Spleen (tissue), 11 donors: Measurements from ENCODE around the gene MTG1. TPM values are rescaled to one million over a fixed set of nuclear protein-coding genes. Genes with fewer than 3 reads are reported as not detected.

Experiments used
- DNase-seq: peaks from one replicate; pipeline ENCODE4 v3.0.0-alpha.2; 2020
- H3K27ac ChIP-seq, 8 donors: fragments of 200-600 bp; sonication (generic) in 7 of 8; 1 replicate in 4 of 8; 2 replicates in 4 of 8; pipeline versions ENCODE4 v1.5.0 to v1.8.0; 2016 to 2021; ENCODE audit warnings: inconsistent platforms in 4 of 8, mild to moderate bottlenecking in 4 of 8, moderate library complexity in 1 of 8
- H3K27me3 ChIP-seq, 7 donors: fragments of 200-600 bp; sonication (generic) in 6 of 7; replicated peaks in 1 of 7; 1 replicate in 4 of 7; 2 replicates in 3 of 7; pipeline versions ENCODE4 v1.5.0 to v1.8.0; 2016 to 2021; ENCODE audit warnings: inconsistent platforms in 3 of 7, mild to moderate bottlenecking in 1 of 7
- H3K36me3 ChIP-seq, 6 donors: fragments of 200-600 bp; sonication (generic) in 5 of 6; 1 replicate in 4 of 6; 2 replicates in 2 of 6; pipeline versions ENCODE4 v1.5.0 to v1.8.0; 2016 to 2021; ENCODE audit warnings: inconsistent platforms in 2 of 6
- H3K4me1 ChIP-seq, 6 donors: fragments of 200-600 bp; sonication (generic) in 5 of 6; 1 replicate in 3 of 6; 2 replicates in 3 of 6; pipeline versions ENCODE4 v1.5.0 to v1.8.0; 2016 to 2021; ENCODE audit warnings: inconsistent platforms in 3 of 6
- H3K4me3 ChIP-seq, 8 donors: fragments of 200-600 bp; sonication (generic) in 7 of 8; 1 replicate in 4 of 8; 2 replicates in 4 of 8; pipeline versions ENCODE4 v1.5.0 to v1.8.0; 2016 to 2021; ENCODE audit warnings: inconsistent platforms in 4 of 8, mild to moderate bottlenecking in 4 of 8, moderate library complexity in 2 of 8
- H3K9me3 ChIP-seq, 8 donors: fragments of 200-600 bp; sonication (generic) in 7 of 8; 1 replicate in 4 of 8; 2 replicates in 4 of 8; pipeline versions ENCODE4 v1.5.0 to v1.8.0; 2016 to 2021; ENCODE audit warnings: inconsistent platforms in 4 of 8
- POLR2A ChIP-seq, 3 donors: fragments of 450-650 bp; IDR thresholded peaks; one replicate each; pipeline ENCODE4 v1.5.1; 2017; ENCODE audit warnings: antibody characterized with exemption in 3 of 3, mild to moderate bottlenecking in 1 of 3
- POLR2AphosphoS5 ChIP-seq, 3 donors: sonication (generic); formaldehyde crosslinking; IDR thresholded peaks; one replicate each; pipeline ENCODE4 v1.5.1; 2017; ENCODE audit warnings: antibody characterized with exemption in 3 of 3
- WGBS, 5 donors: extraction: QIAGEN DNeasy Blood & Tissue Kit in 3 of 5; methylation state at CpG; one replicate each; pipeline versions ENCODE4 v1.1.5 to v1.1.7; 2013 to 2018; 5-methylcytosine and 5-hydroxymethylcytosine counted together
- intact Hi-C: fragments of 100-400 bp; cut with DNase I; formaldehyde crosslinking; loops from one replicate; pipeline ENCODE4 v1.15.0; 2023; ENCODE audit warnings: low total_unique reads
- polyA plus RNA-seq, 3 donors: library from polyadenylated mRNA; stranded (reverse); fragments of 200-250 nt; gene quantifications; one replicate each; pipeline ENCODE4 v1.2.1, GENCODE V29; 2013
- total RNA-seq, 7 donors: library from RNA; depleted of rRNA in 3 of 7; stranded (reverse); fragments of >200 nt in 3 of 7; fragmentation: NEBNext Ultra II Directional in 4 of 7; extraction: Animal tissue kit (Norgen Biotek cat#: 25700) in 4 of 7; gene quantifications; one replicate each; pipeline versions ENCODE4 v1.1.0 to v1.2.1, GENCODE V29; 2016 to 2021
- TF ChIP-seq, protein P1 (sequence below), 11 experiments: fragments of 200-600 bp in 7 of 11; fragments of 450-650 bp in 4 of 11; sonication (generic) in 4 of 11; IDR thresholded peaks in 8 of 11; conservative IDR thresholded peaks in 3 of 11; 1 replicate in 7 of 11; 2 replicates in 4 of 11; pipeline versions ENCODE4 v1.4.0 to v1.8.0; 2016 to 2021; ENCODE audit warnings: antibody characterized with exemption in 11 of 11, inconsistent platforms in 4 of 11, mild to moderate bottlenecking in 1 of 11
- donor health status: healthy with polysubstance abuse.
- donor health status: DM: no; HTN: no; CAD: no; lungs with moderate emphysema.
- donor health status: DM: no; HTN: no; CAD: no.
- donor health status: Bipolar disorder and iron deficiency.
- donor health status: healthy.
- donor health status: DM: no; HTN: no; CAD: no.
- donor health status: DM: yes; HTN: yes; CAD: no.

The MTG1 gene
- total and polyA plus RNA-seq, 10 donors, result 35.4 to 122 (median 65.6) TPM

DNA sequence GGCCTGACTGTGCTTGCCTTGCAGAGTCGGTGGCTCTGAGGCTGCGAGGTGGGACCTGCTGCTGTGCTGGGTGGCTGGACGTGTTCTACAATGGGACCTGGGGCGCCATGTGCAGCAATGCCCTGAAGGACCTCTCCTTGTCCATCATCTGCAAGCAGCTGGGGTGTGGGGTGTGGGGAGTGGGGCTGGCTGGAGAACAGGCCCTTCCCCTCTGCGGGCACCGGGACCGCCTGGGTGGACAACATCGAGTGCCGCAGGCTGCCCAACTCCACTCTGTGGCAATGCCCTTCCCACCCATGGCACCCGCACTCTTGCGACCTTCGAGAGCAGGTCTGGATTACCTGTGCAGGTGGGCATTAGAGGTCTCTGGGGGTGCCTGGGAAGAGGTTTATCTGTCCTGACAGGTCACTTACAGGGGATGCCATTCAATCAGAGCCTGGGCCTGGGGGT lies 70.7 kb downstream of the MTG1 start:
- peaks cover 0 to 17% (median 3%) of the 10 kb centered on the region in 6 donors for H3K36me3 ChIP-seq
- no peak overlapping the region for H3K27ac ChIP-seq
- intact Hi-C loops, result no loop called here
- TF ChIP-seq POLR2A (IDR thresholded peaks at IDR 0.05) (no peak), POLR2AphosphoS5 (IDR thresholded peaks at IDR 0.05) (no peak)
- TF ChIP-seq, protein P1, sequence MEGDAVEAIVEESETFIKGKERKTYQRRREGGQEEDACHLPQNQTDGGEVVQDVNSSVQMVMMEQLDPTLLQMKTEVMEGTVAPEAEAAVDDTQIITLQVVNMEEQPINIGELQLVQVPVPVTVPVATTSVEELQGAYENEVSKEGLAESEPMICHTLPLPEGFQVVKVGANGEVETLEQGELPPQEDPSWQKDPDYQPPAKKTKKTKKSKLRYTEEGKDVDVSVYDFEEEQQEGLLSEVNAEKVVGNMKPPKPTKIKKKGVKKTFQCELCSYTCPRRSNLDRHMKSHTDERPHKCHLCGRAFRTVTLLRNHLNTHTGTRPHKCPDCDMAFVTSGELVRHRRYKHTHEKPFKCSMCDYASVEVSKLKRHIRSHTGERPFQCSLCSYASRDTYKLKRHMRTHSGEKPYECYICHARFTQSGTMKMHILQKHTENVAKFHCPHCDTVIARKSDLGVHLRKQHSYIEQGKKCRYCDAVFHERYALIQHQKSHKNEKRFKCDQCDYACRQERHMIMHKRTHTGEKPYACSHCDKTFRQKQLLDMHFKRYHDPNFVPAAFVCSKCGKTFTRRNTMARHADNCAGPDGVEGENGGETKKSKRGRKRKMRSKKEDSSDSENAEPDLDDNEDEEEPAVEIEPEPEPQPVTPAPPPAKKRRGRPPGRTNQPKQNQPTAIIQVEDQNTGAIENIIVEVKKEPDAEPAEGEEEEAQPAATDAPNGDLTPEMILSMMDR (IDR thresholded peaks at IDR 0.05 in 8 of 11, conservative IDR thresholded peaks at IDR 0.05 in 3 of 11), result no peak
- no peak overlapping the region for H3K4me3 ChIP-seq
- no peak for DNase-seq
- WGBS, 5 donors, result 87 to 98% (median 90%) methylated on average over 5 to 12 of the region's 12 CpGs
- peaks cover 0 to 6% (median 0%) of the 10 kb centered on the region in 7 donors for H3K27me3 ChIP-seq
- no peaks in the 10 kb centered on the region for H3K4me1 ChIP-seq
- peaks cover 0 to 4% (median 0%) of the 10 kb centered on the region in 8 donors for H3K9me3 ChIP-seq

DNA sequence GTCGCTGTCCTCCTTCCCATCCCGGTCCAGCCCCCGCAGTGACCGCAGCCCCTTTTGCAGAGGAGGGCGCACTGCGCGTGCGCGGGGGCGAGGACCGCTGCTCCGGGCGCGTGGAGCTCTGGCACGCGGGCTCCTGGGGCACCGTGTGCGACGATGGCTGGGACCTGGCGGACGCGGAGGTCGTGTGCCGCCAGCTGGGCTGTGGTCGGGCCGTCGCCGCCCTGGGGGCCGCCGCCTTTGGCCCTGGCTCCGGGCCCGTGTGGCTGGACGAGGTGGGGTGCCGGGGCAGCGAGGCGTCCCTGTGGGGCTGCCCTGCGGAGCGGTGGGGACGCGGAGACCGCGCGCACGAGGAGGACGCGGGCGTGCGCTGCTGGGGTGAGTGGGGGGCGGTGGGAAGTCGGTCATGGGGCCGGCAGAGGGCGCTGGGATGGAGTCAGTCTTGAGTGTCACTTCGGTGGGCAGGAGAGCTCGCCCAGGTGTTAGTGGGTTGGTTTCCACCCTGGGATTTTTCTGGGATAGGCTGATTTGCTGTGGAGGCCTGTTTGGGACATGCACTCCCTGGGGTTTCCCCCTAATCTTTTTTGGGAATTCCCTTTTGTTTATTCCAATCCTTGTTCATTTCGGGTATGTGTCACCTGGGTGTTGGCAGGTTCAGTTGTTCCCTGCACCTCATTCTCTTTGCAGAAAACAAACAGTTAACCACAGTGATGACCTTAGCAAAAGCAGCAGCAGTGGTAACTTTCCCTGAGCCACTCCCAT lies 71.4 kb downstream of the MTG1 start:
- TF ChIP-seq, protein P1 (IDR thresholded peaks at IDR 0.05 in 8 of 11, conservative IDR thresholded peaks at IDR 0.05 in 3 of 11), result no peak
- no peak for TF ChIP-seq POLR2AphosphoS5 (IDR thresholded peaks at IDR 0.05)
- no peak for TF ChIP-seq POLR2A (IDR thresholded peaks at IDR 0.05)
- DNase-seq, result no peak
- Histone ChIP-seq H3K4me3 (no peak overlapping the region), H3K4me1 (no peaks in the 10 kb centered on the region), H3K9me3 (peaks cover 0 to 5% (median 0%) of the 10 kb centered on the region in 8 donors), H3K27ac (no peak overlapping the region), H3K36me3 (peaks cover 0 to 19% (median 3%) of the 10 kb centered on the region in 6 donors), H3K27me3 (peaks cover 0 to 6% (median 0%) of the 10 kb centered on the region in 7 donors)
- intact Hi-C loops, result no loop called here
- WGBS, 5 donors, result 31 to 62% (median 42%) methylated on average over 23 to 55 of the region's 55 CpGs

DNA sequence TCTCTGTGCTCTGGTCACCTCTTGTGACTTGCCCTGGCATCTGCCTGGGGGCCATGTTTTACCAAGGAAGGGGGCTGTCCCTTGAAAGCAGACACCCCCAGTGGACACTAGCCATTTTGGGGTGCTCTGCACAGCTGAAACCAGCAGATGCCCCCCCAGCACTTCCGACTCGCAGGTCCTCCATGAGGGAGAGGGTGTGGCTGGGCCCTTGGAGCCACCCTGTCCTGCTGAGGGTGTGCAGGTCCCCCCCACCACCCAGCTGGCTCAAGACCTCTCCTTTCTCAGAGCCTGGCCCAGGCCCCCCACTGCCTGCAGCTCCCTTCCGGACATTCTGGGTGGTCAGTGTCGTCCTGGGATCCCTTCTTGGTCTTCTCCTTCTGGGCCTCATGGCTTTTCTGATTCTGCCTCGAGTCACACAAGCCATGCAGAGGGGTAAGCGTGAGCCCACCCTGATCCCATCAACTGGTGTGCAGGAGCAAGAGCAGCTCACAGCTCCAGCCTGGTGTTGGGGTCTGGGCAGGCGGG lies 72.1 kb downstream of the MTG1 start:
- H3K27me3 ChIP-seq, result peaks cover 0 to 6% (median 0%) of the 10 kb centered on the region in 7 donors
- intact Hi-C loops, result no loop called here
- 84 to 95% (median 91%) methylated on average over 5 to 7 of the region's 7 CpGs for WGBS, 5 donors
- no peak overlapping the region for H3K27ac ChIP-seq
- no peak overlapping the region for H3K4me3 ChIP-seq
- H3K9me3 ChIP-seq, result peaks cover 0 to 5% (median 0%) of the 10 kb centered on the region in 8 donors
- TF ChIP-seq POLR2AphosphoS5 (IDR thresholded peaks at IDR 0.05) (no peak), POLR2A (IDR thresholded peaks at IDR 0.05) (no peak)
- TF ChIP-seq, protein P1 (IDR thresholded peaks at IDR 0.05 in 8 of 11, conservative IDR thresholded peaks at IDR 0.05 in 3 of 11), result no peak
- H3K36me3 ChIP-seq, result peaks cover 0 to 19% (median 3%) of the 10 kb centered on the region in 6 donors
- no peaks in the 10 kb centered on the region for H3K4me1 ChIP-seq
- no peak for DNase-seq

DNA sequence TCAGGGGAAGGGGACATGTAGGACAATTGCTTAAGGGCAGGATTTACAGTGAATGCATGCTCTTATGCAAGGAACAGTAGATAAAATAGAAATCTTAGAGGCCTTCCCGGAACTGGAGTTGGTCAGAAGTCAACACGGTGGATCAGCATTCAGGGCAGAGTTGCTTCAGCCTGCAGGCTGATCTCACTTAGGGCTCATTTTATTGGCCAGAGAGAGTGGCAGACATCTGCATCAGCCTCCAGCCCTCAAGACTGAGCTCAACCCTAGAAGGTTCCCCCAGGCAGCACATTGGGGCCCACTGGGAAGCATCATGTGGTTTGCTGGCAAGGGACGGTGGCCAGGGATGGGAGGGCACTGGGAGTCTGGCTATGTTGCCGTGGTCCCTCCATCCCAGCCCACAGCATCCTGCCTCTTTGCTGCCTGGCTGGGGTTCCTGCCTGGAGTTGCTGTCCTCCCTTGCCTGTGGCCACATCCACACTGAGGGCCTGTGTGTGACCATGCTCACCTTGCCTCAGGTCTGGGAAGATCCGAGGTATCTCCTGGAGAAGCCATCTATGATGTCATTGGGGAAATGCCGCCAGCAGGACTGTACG lies 72.8 kb downstream of the MTG1 start:
- H3K36me3 ChIP-seq, result peaks cover 0 to 19% (median 3%) of the 10 kb centered on the region in 6 donors
- intact Hi-C loops, result no loop called here
- H3K9me3 ChIP-seq, result peaks cover 0 to 5% (median 0%) of the 10 kb centered on the region in 8 donors
- no peak overlapping the region for H3K4me3 ChIP-seq
- no peak for DNase-seq
- peaks cover 0 to 6% (median 0%) of the 10 kb centered on the region in 7 donors for H3K27me3 ChIP-seq
- no peak overlapping the region for H3K27ac ChIP-seq
- no peaks in the 10 kb centered on the region for H3K4me1 ChIP-seq
- 83 to 96% (median 91%) methylated on average over 7 of the region's 7 CpGs for WGBS, 5 donors
- TF ChIP-seq, protein P1 (IDR thresholded peaks at IDR 0.05 in 8 of 11, conservative IDR thresholded peaks at IDR 0.05 in 3 of 11), result no peak
- no peak for TF ChIP-seq POLR2AphosphoS5 (IDR thresholded peaks at IDR 0.05)
- no peak for TF ChIP-seq POLR2A (IDR thresholded peaks at IDR 0.05)
